GM20431 (cell line): ENCODE measurements around the gene PDGFA.

Experiments used
- in situ Hi-C: fragments of 300-500 bp; cut with MseI, MboI; formaldehyde crosslinking; loops from one replicate; pipeline ENCODE4 v1.15.0; 2020; ENCODE audit warnings: low sequenced_read_pairs; ENCODE audit not compliant: unreplicated experiment

PDGFA gene

DNA sequence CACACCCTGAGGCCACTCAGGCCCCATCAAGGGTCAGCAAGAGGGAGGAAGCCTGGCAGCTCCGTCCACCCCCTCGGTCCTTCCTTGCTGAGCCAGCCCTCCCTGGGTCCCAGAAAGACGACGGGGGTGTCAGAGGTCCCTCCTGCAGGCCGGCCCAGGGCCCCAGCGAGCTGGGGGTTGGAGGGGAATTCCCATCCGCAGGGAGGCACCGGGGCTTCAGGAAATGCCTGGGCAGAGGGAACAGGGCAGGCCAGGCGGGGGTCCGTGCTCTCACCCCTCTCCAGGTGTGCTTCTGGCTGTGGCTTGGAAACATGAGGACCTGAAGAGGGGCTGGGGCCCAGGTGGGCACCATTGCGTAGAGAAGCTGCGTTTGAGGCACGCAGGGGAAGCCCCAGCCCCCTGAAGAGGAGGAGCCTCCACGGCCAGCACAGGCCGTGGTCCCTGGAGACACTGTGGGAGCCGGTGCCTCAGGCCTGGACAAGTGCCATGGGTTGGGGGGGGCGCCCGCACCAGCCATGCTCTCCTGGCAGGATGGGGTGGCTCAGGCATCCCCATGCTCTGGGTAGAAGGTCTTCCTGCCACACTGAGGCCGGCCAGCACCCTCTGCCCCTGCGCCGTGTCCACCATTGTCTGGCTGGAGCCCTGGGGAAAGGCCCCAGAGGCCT lies 66.7 kb downstream of the PDGFA start:
- in situ Hi-C loops, result no loop called here

DNA sequence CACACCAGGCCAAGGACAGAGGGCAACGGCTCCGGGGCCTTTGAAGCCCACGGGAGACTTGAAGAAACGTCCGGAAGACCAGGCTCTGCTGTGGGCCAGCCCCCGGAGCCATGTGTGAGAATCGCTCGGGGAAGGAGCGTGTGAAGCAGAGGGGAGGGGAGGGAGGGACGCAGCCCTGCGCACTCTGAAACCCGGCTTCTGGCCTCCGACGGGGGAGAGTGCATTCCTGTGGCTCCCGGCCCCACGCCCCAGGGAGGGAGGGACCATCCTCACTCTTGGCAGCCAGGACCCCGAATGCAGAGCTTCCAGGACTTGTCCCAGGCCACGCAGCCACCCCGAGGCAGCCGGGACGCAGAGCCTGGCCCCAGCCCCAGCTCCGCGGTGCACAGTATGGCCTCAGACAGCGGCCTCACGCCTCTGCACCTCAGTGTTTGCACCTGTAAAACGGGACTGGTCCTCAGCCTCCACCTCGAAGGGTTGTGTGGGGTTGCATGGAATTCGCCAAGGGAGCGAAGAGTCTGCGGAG lies 67.4 kb downstream of the PDGFA start:
- in situ Hi-C loops, result no loop called here

DNA sequence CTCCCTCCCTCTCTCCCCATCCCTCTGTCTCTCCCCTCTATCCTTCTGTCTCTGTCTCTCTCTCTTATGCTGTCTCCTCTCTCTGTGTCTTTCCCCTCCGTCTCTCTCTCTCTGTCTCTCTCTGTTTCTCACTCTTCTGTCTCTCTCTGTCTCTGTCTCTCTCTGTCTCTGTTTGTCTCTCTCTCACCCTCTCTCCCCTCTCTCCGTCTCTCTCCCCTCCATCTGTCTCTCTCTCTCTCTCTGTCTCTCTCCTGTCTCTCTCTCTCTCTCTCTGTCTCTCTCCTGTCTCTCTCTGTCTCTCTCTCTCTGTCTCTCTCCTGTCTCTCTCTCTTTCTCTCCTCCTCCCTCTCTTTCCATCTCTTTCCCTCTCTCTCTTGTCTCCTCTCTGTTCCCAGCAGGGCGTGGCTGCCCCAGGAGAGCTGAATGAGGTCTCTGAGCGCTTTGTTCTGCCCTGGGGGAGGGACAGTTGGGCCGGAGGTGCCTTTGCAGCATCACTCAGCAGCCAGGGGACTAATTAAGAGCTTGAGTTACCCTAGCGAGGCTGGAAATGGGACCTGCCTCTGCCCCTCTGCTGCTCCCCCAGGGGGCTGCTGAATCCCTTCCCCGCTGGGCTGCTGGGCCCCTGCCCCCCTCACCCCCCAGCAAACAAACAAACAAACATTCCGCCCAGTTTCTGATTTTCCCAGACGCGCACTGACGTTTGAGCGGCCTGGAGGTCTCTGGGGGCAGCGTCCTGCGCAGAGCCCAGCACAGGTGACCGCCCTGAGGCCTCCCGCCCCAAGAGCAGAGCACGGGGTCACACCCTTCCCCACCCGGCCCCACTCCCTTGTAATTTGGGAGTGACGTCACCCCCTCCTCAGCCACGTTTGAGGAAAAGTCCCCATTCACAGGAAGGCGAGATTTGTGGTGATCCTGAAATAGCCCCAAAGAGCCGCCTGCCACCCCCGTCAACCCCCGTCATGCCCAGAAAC lies 68.1 kb downstream of the PDGFA start:
- in situ Hi-C loops, result no loop called here

DNA sequence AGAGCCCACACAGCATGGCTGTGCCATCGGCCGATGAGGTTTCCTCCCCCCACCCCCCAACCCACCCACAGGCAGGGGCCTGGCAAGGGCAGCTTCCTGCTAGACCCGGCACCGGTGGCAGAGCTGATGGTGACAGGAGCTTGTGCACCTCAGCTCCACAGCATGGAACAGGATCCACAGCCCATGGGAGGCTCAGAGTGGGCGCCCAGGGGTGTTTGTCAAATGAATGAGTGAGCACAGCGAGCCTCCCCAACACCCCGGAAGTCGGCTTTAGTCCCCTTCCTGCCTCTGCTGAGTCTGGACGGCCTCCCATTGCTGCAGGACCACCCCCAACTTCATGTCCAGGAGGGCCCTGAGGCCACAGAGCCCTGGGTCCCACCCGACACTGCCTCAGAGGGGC lies 68.9 kb downstream of the PDGFA start:
- in situ Hi-C loops, result no loop called here

DNA sequence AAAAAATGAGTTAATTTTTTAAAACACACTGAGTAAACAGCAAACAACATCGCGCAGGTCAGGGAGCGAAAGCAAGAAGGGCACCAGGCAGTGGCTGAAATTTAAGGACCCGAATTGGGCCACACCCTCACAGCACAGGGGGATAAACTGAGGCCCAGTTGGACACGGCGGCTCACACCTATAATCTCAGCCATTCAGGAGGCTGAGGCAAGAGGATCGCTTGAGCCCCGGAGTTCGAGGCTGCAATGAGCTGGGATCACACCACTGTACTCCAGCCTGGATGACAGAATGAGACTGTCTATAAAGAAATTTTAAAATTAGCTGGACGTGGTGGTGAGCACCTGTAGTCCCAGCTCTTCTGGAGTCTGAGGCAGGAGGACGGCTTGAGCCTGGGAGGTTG lies 69.6 kb downstream of the PDGFA start:
- in situ Hi-C loops, result no loop called here

DNA sequence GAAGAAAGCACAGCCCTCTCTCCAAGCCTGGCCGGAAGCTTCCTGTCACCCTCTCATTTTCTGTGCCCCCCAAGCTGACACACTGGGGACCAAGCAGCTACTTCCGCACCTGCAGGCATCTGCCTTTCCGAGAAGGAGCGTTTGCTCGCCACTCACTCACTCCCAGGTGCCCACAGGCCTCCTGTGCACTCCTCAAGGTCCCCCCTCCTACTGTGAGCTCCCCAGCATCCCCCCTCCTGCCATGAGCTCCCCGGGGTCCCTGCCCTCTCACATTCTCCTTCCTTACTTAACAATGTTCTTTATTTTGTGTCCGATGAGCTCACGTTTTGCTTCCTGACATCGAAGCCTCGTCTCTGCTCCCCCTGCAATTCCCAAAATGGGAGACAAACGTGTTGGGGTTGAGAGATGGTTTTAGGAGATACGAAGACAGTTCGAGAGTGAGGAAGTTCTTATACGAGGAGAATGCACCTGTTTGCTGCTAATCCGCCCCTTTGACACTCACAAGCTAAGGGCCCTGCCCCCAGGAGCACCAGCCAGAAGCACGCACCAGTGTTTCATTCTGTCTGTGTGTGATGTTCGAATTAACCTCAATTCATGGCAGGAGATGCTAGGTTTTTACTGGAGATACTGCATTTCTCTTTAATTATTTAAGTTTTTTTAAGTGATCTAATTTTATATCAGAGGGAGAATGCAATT lies 70.2 kb downstream of the PDGFA start:
- in situ Hi-C loops, result no loop called here

DNA sequence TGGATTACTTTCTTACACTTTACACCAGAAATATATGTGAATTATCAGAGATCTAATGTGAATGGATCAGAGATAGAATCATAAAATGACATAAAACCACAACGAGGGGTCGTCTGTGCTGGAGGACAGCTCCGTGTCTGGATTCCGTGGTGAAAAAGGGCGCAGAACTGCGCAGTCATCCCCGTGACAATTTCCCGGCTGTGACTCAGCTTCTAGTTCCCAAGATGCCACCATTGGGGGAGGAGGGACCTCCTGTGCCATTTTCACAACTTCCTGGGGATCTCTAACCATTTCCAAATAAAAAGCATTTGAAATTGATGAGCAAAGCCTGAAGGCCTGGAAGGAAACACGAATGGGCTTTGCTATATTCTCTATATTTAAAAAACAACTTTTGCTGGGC lies 72.1 kb downstream of the PDGFA start:
- in situ Hi-C loops, result no loop called here
